NB4 (cell line): Measurements from ENCODE around the gene PRPSAP2.

Experiments
- POLR2A ChIP-seq: IDR thresholded peaks from 2 replicates; pipeline ENCODE4 v1.6.1; 2011; ENCODE audit warnings: mild to moderate bottlenecking; ENCODE audit not compliant: insufficient read length; ENCODE audit errors: extremely low read depth
- TF ChIP-seq, protein P1 (sequence below): IDR thresholded peaks from one replicate; pipeline ENCODE4 v1.5.1; 2012; ENCODE audit warnings: low read depth, low read length
- TF ChIP-seq, protein P2 (sequence below): IDR thresholded peaks from 2 replicates; pipeline ENCODE4 v1.6.1; 2011; ENCODE audit warnings: low read depth, low read length

DNA sequence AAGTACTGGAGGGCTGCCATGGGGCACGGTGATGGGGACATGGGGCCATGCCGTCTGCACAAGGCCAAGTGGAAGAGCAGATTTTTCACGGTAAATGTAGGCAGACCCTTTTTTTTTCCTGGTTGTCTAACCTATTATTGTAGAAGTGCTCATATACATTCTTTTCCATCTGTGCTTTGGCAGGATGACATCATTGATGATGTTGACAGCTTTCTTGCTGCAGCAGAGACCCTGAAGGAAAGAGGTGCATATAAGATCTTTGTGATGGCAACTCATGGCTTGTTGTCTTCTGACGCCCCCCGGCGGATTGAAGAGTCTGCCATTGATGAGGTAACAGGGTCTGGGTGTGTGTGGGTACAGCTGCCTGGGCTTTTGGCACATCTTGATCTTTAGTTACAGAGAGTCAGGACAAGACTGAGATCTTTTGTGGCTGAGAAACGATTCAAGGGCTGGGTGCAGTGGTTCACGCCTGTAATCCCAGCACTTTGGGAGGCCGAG is 70.7 kb downstream of the PRPSAP2 start:
- TF ChIP-seq, protein P1, sequence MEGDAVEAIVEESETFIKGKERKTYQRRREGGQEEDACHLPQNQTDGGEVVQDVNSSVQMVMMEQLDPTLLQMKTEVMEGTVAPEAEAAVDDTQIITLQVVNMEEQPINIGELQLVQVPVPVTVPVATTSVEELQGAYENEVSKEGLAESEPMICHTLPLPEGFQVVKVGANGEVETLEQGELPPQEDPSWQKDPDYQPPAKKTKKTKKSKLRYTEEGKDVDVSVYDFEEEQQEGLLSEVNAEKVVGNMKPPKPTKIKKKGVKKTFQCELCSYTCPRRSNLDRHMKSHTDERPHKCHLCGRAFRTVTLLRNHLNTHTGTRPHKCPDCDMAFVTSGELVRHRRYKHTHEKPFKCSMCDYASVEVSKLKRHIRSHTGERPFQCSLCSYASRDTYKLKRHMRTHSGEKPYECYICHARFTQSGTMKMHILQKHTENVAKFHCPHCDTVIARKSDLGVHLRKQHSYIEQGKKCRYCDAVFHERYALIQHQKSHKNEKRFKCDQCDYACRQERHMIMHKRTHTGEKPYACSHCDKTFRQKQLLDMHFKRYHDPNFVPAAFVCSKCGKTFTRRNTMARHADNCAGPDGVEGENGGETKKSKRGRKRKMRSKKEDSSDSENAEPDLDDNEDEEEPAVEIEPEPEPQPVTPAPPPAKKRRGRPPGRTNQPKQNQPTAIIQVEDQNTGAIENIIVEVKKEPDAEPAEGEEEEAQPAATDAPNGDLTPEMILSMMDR, result no peak
- TF ChIP-seq POLR2A, result no peak
- TF ChIP-seq, protein P2, sequence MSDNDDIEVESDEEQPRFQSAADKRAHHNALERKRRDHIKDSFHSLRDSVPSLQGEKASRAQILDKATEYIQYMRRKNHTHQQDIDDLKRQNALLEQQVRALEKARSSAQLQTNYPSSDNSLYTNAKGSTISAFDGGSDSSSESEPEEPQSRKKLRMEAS, result no peak
